ENCODE results near the gene CHRD. TPM values are rescaled to one million over a fixed set of nuclear protein-coding genes. Genes with fewer than 3 reads are reported as not detected.

The CHRD gene
- total RNA-seq, 1 experiment from 2014 or later = not detected

DNA sequence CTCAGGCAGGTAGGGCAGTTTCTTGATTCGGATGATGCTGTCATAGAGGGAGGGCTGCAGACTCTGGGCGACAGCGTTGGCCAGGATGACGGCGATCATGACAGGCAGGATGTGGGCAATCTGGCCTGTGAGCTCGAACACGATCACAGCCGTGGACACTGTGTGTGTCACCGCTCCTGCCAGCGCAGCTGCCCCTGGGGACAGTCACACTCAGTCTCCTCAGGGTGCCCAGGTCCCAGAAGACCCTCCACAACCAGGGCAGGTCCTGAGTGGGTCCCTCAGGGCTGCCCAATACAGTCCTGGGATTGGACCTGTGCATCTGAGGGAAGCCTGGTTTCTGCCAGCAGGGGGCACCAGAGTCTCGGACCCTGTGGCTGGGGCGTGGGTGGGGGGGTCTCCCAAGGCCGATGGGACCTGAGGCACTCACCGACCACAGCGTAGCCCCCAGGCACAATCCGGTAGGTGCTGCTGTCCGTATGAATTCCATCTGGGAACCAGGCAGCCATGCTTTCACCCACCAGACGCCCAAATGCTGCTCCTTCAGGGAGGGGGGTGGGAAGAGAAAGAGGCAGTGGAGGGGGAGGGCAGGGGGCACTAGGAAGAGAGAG, 25.6 kb upstream of the CHRD start:
- intact Hi-C loops (cut with micrococcal nuclease) = no loop called here
- H3K36me3 Mint-ChIP-seq (ENCODE audit: insufficient read depth, unreplicated experiment) = peaks cover 15% of the 10 kb centered on the region
- CTCF ChIA-PET = interaction anchor here (0.6 to 2.7 kb wide), 20 partner anchors 9 to 1308 kb away, joined by 3 to 15 read pairs (median 4); partner anchors contain the start of gene FAM131A
- no peaks in the 10 kb centered on the region for H3K9me3 Mint-ChIP-seq (ENCODE audit: unreplicated experiment)
- no peaks in the 10 kb centered on the region for H3K27me3 Mint-ChIP-seq (ENCODE audit: insufficient read depth, unreplicated experiment)
- peaks cover under 1% of the 10 kb centered on the region for H3K4me1 Mint-ChIP-seq (ENCODE audit: insufficient read depth, unreplicated experiment)
- peak; percentile 45 for DNase-seq (ENCODE audit: unreplicated experiment)
- POLR2A ChIA-PET = no interaction called here
- H3K27ac Mint-ChIP-seq (ENCODE audit: low read depth, unreplicated experiment) = no peak overlapping the region
- no TSS peak for BruUV-seq (replicated peaks)
- TF ChIP-seq, protein P1, sequence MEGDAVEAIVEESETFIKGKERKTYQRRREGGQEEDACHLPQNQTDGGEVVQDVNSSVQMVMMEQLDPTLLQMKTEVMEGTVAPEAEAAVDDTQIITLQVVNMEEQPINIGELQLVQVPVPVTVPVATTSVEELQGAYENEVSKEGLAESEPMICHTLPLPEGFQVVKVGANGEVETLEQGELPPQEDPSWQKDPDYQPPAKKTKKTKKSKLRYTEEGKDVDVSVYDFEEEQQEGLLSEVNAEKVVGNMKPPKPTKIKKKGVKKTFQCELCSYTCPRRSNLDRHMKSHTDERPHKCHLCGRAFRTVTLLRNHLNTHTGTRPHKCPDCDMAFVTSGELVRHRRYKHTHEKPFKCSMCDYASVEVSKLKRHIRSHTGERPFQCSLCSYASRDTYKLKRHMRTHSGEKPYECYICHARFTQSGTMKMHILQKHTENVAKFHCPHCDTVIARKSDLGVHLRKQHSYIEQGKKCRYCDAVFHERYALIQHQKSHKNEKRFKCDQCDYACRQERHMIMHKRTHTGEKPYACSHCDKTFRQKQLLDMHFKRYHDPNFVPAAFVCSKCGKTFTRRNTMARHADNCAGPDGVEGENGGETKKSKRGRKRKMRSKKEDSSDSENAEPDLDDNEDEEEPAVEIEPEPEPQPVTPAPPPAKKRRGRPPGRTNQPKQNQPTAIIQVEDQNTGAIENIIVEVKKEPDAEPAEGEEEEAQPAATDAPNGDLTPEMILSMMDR (IDR thresholded peaks at IDR 0.05; ENCODE audit: unreplicated experiment) = peak; percentile 59
- no peak overlapping the region for H3K4me3 Mint-ChIP-seq (ENCODE audit: unreplicated experiment)

DNA sequence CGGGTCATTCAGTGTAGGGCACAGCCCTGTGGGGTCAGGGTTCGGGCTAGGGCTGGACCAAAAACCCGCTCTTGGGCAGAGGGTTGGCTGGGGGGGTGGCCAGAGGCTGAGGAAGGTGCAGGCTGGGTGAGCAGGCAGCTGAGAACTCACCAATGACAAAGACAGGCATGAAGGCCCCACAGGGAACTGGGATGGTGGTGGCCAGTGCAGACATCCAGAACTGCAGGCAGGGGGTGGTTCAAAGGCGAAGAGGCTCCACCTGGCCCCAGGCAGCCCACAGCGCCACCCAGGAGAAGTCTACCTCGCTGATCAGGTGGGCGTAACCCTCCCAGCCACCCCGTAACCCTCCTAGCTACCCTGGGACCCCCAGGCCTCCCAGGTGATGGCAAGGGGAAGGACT, 25.1 kb upstream of the CHRD start:
- CTCF ChIA-PET = interaction anchor here (0.6 to 2.7 kb wide), 14 partner anchors 8 to 287 kb away, joined by 3 to 15 read pairs (median 3); no protein-coding TSS in a partner anchor
- Mint-ChIP-seq H3K27me3 (ENCODE audit: insufficient read depth, unreplicated experiment) (no peaks in the 10 kb centered on the region), H3K36me3 (ENCODE audit: insufficient read depth, unreplicated experiment) (peaks cover 12% of the 10 kb centered on the region), H3K4me1 (ENCODE audit: insufficient read depth, unreplicated experiment) (peaks cover 6% of the 10 kb centered on the region), H3K4me3 (ENCODE audit: unreplicated experiment) (no peak overlapping the region), H3K27ac (ENCODE audit: low read depth, unreplicated experiment) (no peak overlapping the region), H3K9me3 (ENCODE audit: unreplicated experiment) (no peaks in the 10 kb centered on the region)
- no TSS peak for BruUV-seq (replicated peaks)
- POLR2A ChIA-PET = interaction anchor here (0.6 kb wide), 1 partner anchor 37 kb away, joined by 3 read pairs; no protein-coding TSS in a partner anchor
- no peak for DNase-seq (ENCODE audit: unreplicated experiment)
- TF ChIP-seq, protein P1 (IDR thresholded peaks at IDR 0.05; ENCODE audit: unreplicated experiment) = no peak
- intact Hi-C loops (cut with micrococcal nuclease) = no loop called here

DNA sequence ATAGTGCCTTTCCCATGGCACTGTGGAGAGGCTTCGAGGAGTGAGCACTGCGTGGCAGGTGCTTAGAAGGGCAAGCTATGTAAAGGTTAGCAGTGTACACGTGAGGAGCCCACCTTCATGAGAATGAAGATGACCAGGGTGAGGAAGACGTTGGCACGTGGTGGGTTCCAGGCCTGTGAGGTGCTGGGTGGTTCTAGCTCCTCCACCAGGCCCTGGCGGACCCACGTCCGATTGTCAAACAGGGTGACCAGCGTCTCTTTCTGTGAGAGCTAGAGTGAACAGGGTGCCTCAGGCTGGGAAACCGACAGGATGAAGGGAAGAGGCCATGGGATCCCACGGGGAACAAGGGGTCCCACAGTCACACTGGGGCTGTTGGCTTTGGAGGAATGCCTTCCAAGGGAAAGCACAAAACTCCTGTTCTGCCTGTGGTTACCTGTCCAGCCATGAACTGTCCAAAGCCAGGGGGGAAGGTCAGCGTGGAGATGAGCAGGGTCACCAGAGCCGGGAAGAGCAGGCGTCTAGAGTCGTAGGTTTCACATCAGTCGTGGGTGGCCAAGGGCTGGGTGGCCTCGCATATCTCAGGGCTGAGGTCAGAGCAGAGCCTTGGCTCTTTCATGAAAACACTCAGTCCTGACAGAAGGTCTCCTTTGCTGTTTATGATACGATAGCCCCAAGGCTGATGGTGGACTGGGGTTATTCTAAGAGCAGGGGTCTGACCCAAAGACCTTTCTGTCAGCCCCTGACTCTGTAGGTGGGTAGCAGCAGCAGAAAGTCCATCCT, 24.4 kb upstream of the CHRD start:
- Mint-ChIP-seq H3K9me3 (ENCODE audit: unreplicated experiment) (no peaks in the 10 kb centered on the region), H3K4me1 (ENCODE audit: insufficient read depth, unreplicated experiment) (peaks cover 13% of the 10 kb centered on the region), H3K4me3 (ENCODE audit: unreplicated experiment) (no peak overlapping the region), H3K36me3 (ENCODE audit: insufficient read depth, unreplicated experiment) (peaks cover 9% of the 10 kb centered on the region), H3K27me3 (ENCODE audit: insufficient read depth, unreplicated experiment) (no peaks in the 10 kb centered on the region), H3K27ac (ENCODE audit: low read depth, unreplicated experiment) (no peak overlapping the region)
- intact Hi-C loops (cut with micrococcal nuclease) = no loop called here
- TF ChIP-seq, protein P1 (IDR thresholded peaks at IDR 0.05; ENCODE audit: unreplicated experiment) = no peak
- BruUV-seq (replicated peaks) = no TSS peak
- ChIA-PET POLR2A (interaction anchor here (0.6 kb wide), 1 partner anchor 36 kb away, joined by 3 read pairs; no protein-coding TSS in a partner anchor), CTCF (interaction anchor here (0.6 to 2.7 kb wide), 13 partner anchors 9 to 286 kb away, joined by 3 to 15 read pairs (median 3); no protein-coding TSS in a partner anchor)
- no peak for DNase-seq (ENCODE audit: unreplicated experiment)
